Mesendoderm (in vitro differentiated cells): ENCODE data around the gene SHROOM2.
A peak's percentile ranks its signal among the peaks of the same experiment; 100 is the strongest.

Experiments
- DNase-seq: peaks from one replicate; pipeline ENCODE4 v3.0.0; 2013
- H2AK5ac ChIP-seq: 2 replicates; pipeline ENCODE4 v1.6.1; 2013; ENCODE audit warnings: low read length, inconsistent platforms
- H2BK120ac ChIP-seq: 2 replicates; pipeline ENCODE4 v1.6.1; 2013; ENCODE audit warnings: low read depth, mild to moderate bottlenecking, low read length, moderate library complexity, mixed read lengths
- H2BK15ac ChIP-seq: replicated peaks from 2 replicates; pipeline ENCODE4 v1.6.1; 2013; ENCODE audit warnings: low read depth, mild to moderate bottlenecking, moderate library complexity
- H2BK5ac ChIP-seq: 2 replicates; pipeline ENCODE4 v1.6.1; 2013; ENCODE audit warnings: low read length, inconsistent platforms
- H3K18ac ChIP-seq: 2 replicates; pipeline ENCODE4 v1.6.1; 2013; ENCODE audit warnings: mild to moderate bottlenecking, low read length, mixed read lengths
- H3K23ac ChIP-seq: one replicate; pipeline ENCODE4 v1.6.1; 2013; ENCODE audit warnings: low read length
- H3K27ac ChIP-seq: 2 replicates; pipeline ENCODE4 v1.5.1; 2013; ENCODE audit warnings: low read depth, mild to moderate bottlenecking, inconsistent platforms, low read length, moderate library complexity
- H3K27me3 ChIP-seq: 2 replicates; pipeline ENCODE4 v1.6.1; 2013; ENCODE audit warnings: low read length, control low read depth, mild to moderate bottlenecking, inconsistent platforms; ENCODE audit not compliant: insufficient read depth, poor library complexity
- H3K36me3 ChIP-seq: 2 replicates; pipeline ENCODE4 v1.6.1; 2013; ENCODE audit warnings: low read length, inconsistent platforms; ENCODE audit not compliant: control insufficient read depth, insufficient read depth
- H3K4ac ChIP-seq: one replicate; pipeline ENCODE4 v1.6.1; 2013; ENCODE audit warnings: low read depth, mild to moderate bottlenecking, low read length, moderate library complexity
- H3K4me1 ChIP-seq: 2 replicates; pipeline ENCODE4 v1.6.1; 2013; ENCODE audit warnings: low read depth, low read length, inconsistent platforms; ENCODE audit not compliant: control insufficient read depth
- H3K4me2 ChIP-seq: 2 replicates; pipeline ENCODE4 v1.6.1; 2013; ENCODE audit warnings: low read length
- H3K4me3 ChIP-seq: 2 replicates; pipeline ENCODE4 v1.5.1; 2013; ENCODE audit warnings: mild to moderate bottlenecking, low read length
- H3K56ac ChIP-seq: one replicate; pipeline ENCODE4 v1.6.1; 2013; ENCODE audit warnings: low read length
- H3K79me1 ChIP-seq: 2 replicates; pipeline ENCODE4 v1.6.1; 2013; ENCODE audit warnings: low read length, inconsistent platforms
- H3K79me2 ChIP-seq: 2 replicates; pipeline ENCODE4 v1.6.1; 2013; ENCODE audit warnings: mild to moderate bottlenecking, low read length; ENCODE audit not compliant: control insufficient read depth, insufficient read depth
- H3K9ac ChIP-seq: 2 replicates; pipeline ENCODE4 v1.6.1; 2013; ENCODE audit warnings: low read length, inconsistent platforms
- H4K5ac ChIP-seq: one replicate; pipeline ENCODE4 v1.6.1; 2013; ENCODE audit warnings: low read length
- H4K8ac ChIP-seq: one replicate; pipeline ENCODE4 v1.6.1; 2013; ENCODE audit warnings: low read depth, mild to moderate bottlenecking, control low read depth, low read length, moderate library complexity
- WGBS: extraction: QIAGEN DNeasy Blood & Tissue Kit; methylation state at CpG from one replicate; pipeline ENCODE4 v1.1.7; 2013; ENCODE audit warnings: low lambda C conversion rate, missing lambda C conversion rate; ENCODE audit not compliant: insufficient coverage; ENCODE audit errors: extremely low coverage; 5-methylcytosine and 5-hydroxymethylcytosine counted together

The SHROOM2 gene

DNA sequence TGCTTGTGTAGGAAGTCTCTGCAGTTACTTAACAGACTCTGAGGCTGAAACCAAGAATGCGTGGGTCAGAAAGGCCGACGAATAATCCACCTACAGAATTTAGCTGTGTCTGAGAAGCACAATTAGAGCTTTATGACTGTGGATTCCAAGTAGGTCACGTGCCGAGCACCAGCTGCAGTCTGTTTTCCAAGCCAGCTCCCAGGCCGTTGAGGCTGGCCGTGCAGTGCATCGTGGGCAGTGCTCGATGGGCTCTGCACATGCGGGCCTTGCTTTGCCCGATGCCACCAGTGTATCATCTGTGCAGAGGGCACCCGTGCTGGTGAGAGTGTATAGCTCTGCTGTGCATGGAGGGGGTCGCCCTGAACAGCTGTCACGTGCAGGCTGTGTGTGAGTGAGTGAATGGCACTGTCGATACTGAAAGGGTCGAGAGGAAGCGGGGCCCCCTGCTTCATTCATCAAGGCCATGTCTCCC lies 113.4 kb downstream of the SHROOM2 start:
- no peak overlapping the region for H3K23ac ChIP-seq
- no peak overlapping the region for H4K8ac ChIP-seq
- H3K79me2 ChIP-seq, result no peaks in the 10 kb centered on the region
- H2AK5ac ChIP-seq, result no peak overlapping the region
- H3K36me3 ChIP-seq, result no peaks in the 10 kb centered on the region
- no peak overlapping the region for H3K4me2 ChIP-seq
- H3K9ac ChIP-seq, result no peak overlapping the region
- no peak overlapping the region for H2BK15ac ChIP-seq
- no peak overlapping the region for H3K4me3 ChIP-seq
- no peak overlapping the region for H3K18ac ChIP-seq
- no peak overlapping the region for H2BK5ac ChIP-seq
- no CpG with 5 or more reads among the region's 17 CpGs for WGBS
- no peak overlapping the region for H3K56ac ChIP-seq
- no peak overlapping the region for H3K4ac ChIP-seq
- no peaks in the 10 kb centered on the region for H3K27me3 ChIP-seq
- no peak overlapping the region for H2BK120ac ChIP-seq
- H3K4me1 ChIP-seq, result no peaks in the 10 kb centered on the region
- no peak overlapping the region for H3K27ac ChIP-seq
- no peak overlapping the region for H4K5ac ChIP-seq
- H3K79me1 ChIP-seq, result no peaks in the 10 kb centered on the region
- DNase-seq, result no peak

DNA sequence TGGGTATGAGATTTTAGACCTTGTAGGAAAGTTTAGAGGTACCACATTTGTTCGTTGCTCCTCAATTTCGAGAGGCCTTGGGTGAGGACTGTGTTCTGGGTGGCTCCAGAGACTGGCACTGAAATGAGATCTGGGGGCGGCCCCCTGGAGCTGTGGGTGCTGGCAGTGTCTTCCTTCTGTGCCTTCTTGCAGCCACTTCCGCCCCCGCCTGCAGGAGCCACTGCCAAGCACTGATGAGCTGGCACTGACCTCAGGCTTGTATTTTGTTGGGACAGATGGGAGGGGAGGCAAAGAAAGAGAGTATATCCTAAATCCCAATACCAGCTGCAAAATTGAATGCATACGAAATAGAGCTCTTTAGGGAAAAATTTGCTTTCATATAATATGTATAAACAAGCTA lies 116.4 kb downstream of the SHROOM2 start:
- no peak overlapping the region for H4K8ac ChIP-seq
- H4K5ac ChIP-seq, result no peak overlapping the region
- H3K27ac ChIP-seq, result no peak overlapping the region
- H2BK5ac ChIP-seq, result no peak overlapping the region
- H3K36me3 ChIP-seq, result no peaks in the 10 kb centered on the region
- no peak overlapping the region for H2BK15ac ChIP-seq
- H2AK5ac ChIP-seq, result no peak overlapping the region
- H3K79me1 ChIP-seq, result no peaks in the 10 kb centered on the region
- WGBS, result no CpG with 5 or more reads among the region's 6 CpGs
- no peaks in the 10 kb centered on the region for H3K79me2 ChIP-seq
- DNase-seq, result no peak
- H3K18ac ChIP-seq, result no peak overlapping the region
- H3K4me3 ChIP-seq, result no peak overlapping the region
- H3K4me2 ChIP-seq, result no peak overlapping the region
- H3K4ac ChIP-seq, result no peak overlapping the region
- H3K9ac ChIP-seq, result no peak overlapping the region
- H3K56ac ChIP-seq, result no peak overlapping the region
- no peak overlapping the region for H3K23ac ChIP-seq
- no peaks in the 10 kb centered on the region for H3K27me3 ChIP-seq
- H3K4me1 ChIP-seq, result no peaks in the 10 kb centered on the region
- no peak overlapping the region for H2BK120ac ChIP-seq

GRCh38 chrX:9903146-9903545 lies 116.9 kb downstream of the SHROOM2 start:
- no peaks in the 10 kb centered on the region for H3K4me1 ChIP-seq
- no peak for DNase-seq
- no peak overlapping the region for H3K56ac ChIP-seq
- no peak overlapping the region for H4K8ac ChIP-seq
- H3K4me2 ChIP-seq, result no peak overlapping the region
- WGBS, result no CpG with 5 or more reads among the region's 5 CpGs
- no peak overlapping the region for H3K9ac ChIP-seq
- no peaks in the 10 kb centered on the region for H3K27me3 ChIP-seq
- no peak overlapping the region for H3K23ac ChIP-seq
- H4K5ac ChIP-seq, result no peak overlapping the region
- no peak overlapping the region for H2AK5ac ChIP-seq
- H2BK120ac ChIP-seq, result no peak overlapping the region
- H3K4ac ChIP-seq, result no peak overlapping the region
- H3K79me2 ChIP-seq, result no peaks in the 10 kb centered on the region
- no peak overlapping the region for H2BK5ac ChIP-seq
- H3K27ac ChIP-seq, result no peak overlapping the region
- no peak overlapping the region for H2BK15ac ChIP-seq
- H3K4me3 ChIP-seq, result no peak overlapping the region
- no peak overlapping the region for H3K18ac ChIP-seq
- H3K36me3 ChIP-seq, result no peaks in the 10 kb centered on the region
- no peaks in the 10 kb centered on the region for H3K79me1 ChIP-seq

GRCh38 chrX:9905288-9905687 lies 119.1 kb downstream of the SHROOM2 start:
- Histone ChIP-seq H2AK5ac (no peak overlapping the region), H3K27ac (no peak overlapping the region)

GRCh38 chrX:9905721-9906120 lies 119.5 kb downstream of the SHROOM2 start:
- H3K56ac ChIP-seq, result no peak overlapping the region
- H2BK5ac ChIP-seq, result no peak overlapping the region
- H2BK120ac ChIP-seq, result no peak overlapping the region
- no peaks in the 10 kb centered on the region for H3K36me3 ChIP-seq
- no peak overlapping the region for H3K27ac ChIP-seq
- no peak overlapping the region for H3K4ac ChIP-seq
- H4K8ac ChIP-seq, result no peak overlapping the region
- no peak overlapping the region for H2BK15ac ChIP-seq
- H3K4me1 ChIP-seq, result no peaks in the 10 kb centered on the region
- H3K79me1 ChIP-seq, result no peaks in the 10 kb centered on the region
- H3K18ac ChIP-seq, result no peak overlapping the region
- H3K23ac ChIP-seq, result no peak overlapping the region
- H3K79me2 ChIP-seq, result no peaks in the 10 kb centered on the region
- H3K4me3 ChIP-seq, result no peak overlapping the region
- no peak for DNase-seq
- no CpG with 5 or more reads among the region's 5 CpGs for WGBS
- no peak overlapping the region for H2AK5ac ChIP-seq
- no peaks in the 10 kb centered on the region for H3K27me3 ChIP-seq
- H4K5ac ChIP-seq, result no peak overlapping the region
- no peak overlapping the region for H3K9ac ChIP-seq
- H3K4me2 ChIP-seq, result no peak overlapping the region

More at GRCh38 chrX:9905288-9905687, 119.1 kb downstream of the SHROOM2 start:
- H3K56ac ChIP-seq, result no peak overlapping the region
- H3K4me2 ChIP-seq, result no peak overlapping the region
- no peak overlapping the region for H4K8ac ChIP-seq
- H3K79me2 ChIP-seq, result no peaks in the 10 kb centered on the region
- H3K9ac ChIP-seq, result no peak overlapping the region
- H3K18ac ChIP-seq, result no peak overlapping the region
- H2BK120ac ChIP-seq, result no peak overlapping the region
- H3K4ac ChIP-seq, result no peak overlapping the region
- H2BK15ac ChIP-seq, result no peak overlapping the region
- no peaks in the 10 kb centered on the region for H3K79me1 ChIP-seq
- H3K4me1 ChIP-seq, result no peaks in the 10 kb centered on the region
- H3K36me3 ChIP-seq, result no peaks in the 10 kb centered on the region
- no peak overlapping the region for H2BK5ac ChIP-seq
- no peak for DNase-seq
- H3K27me3 ChIP-seq, result no peaks in the 10 kb centered on the region
- H4K5ac ChIP-seq, result no peak overlapping the region
- H3K4me3 ChIP-seq, result no peak overlapping the region
- no peak overlapping the region for H3K23ac ChIP-seq
- no CpG with 5 or more reads among the region's 17 CpGs for WGBS

DNA sequence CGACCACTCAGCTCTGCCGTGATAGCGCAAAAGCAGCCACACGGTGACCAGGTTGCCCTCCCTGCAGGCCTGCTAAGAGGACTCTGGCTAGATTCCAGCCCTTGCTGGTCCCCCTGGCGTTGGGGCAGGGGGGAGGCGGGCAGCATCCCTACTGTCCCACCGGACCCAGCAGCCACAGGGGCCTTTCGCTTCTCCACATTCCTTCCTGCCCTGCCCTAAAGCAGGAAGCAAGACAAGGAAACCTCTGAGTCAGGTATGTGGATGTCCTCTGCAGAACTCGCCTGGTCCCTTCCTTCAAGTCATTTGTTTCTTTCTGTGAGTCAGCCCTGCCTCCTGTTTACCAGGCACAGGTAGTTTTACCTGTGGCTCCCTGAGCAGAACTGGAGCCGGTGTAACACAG lies 120.7 kb downstream of the SHROOM2 start:
- H3K79me1 ChIP-seq, result no peaks in the 10 kb centered on the region
- H3K18ac ChIP-seq, result no peak overlapping the region
- H3K27ac ChIP-seq, result no peak overlapping the region
- H3K36me3 ChIP-seq, result no peaks in the 10 kb centered on the region
- no peak overlapping the region for H3K9ac ChIP-seq
- H2BK15ac ChIP-seq, result no peak overlapping the region
- DNase-seq, result peak; percentile 87
- H3K79me2 ChIP-seq, result no peaks in the 10 kb centered on the region
- H4K5ac ChIP-seq, result no peak overlapping the region
- H3K4me1 ChIP-seq, result no peaks in the 10 kb centered on the region
- no peak overlapping the region for H3K23ac ChIP-seq
- no CpG with 5 or more reads among the region's 10 CpGs for WGBS
- no peak overlapping the region for H2AK5ac ChIP-seq
- H3K4me3 ChIP-seq, result no peak overlapping the region
- no peak overlapping the region for H3K4me2 ChIP-seq
- H3K56ac ChIP-seq, result no peak overlapping the region
- no peak overlapping the region for H3K4ac ChIP-seq
- H3K27me3 ChIP-seq, result no peaks in the 10 kb centered on the region
- H4K8ac ChIP-seq, result no peak overlapping the region
- no peak overlapping the region for H2BK120ac ChIP-seq
- no peak overlapping the region for H2BK5ac ChIP-seq
